Activated naive CD4-positive, alpha-beta T cell treated with anti-CD3 and anti-CD28 coated beads, Interleukin-2, amount 50 U/mL, for 72 hours (primary cell): ENCODE results near the gene CORT. TPM values are rescaled to one million over a fixed set of nuclear protein-coding genes. Genes with fewer than 3 reads are reported as not detected.
A peak's percentile ranks its signal among the peaks of the same experiment; 100 is the strongest.
"Not testable (repeated sequence)": the region's sequence is repeated elsewhere in the genome, so short reads cannot be mapped to it uniquely, and the experiment has no call there.

Experiments used
- ATAC-seq, 2 donors: fragments of 150-1000 bp; cut with Tn5 transposase; 2 replicates each; pipeline ENCODE4 v1.10.0; 2021; ENCODE audit warnings: mild to moderate bottlenecking in 2 of 2, moderate library complexity in 2 of 2
- DNase-seq, 2 donors: peaks; one replicate each; pipeline ENCODE4 v3.0.0; 2021 to 2022; ENCODE audit warnings: low spot score in 2 of 2
- H3K27ac Mint-ChIP-seq, 2 donors: one replicate each; pipeline ENCODE4 v1.8.0; 2022; ENCODE audit warnings: mild to moderate bottlenecking in 2 of 2, mixed read lengths in 2 of 2
- H3K36me3 Mint-ChIP-seq, 2 donors: one replicate each; pipeline ENCODE4 v1.8.0; 2022; ENCODE audit warnings: mixed read lengths in 2 of 2
- H3K9me3 Mint-ChIP-seq, 2 donors: one replicate each; pipeline ENCODE4 v1.8.0; 2022; ENCODE audit warnings: mixed read lengths in 2 of 2
- total RNA-seq, 2 donors: library from RNA; stranded (reverse); gene quantifications; one replicate each; pipeline ENCODE4 v1.2.3, GENCODE V29; 2022

The CORT gene
- total RNA-seq, 2 donors from 2014 or later, result 0.32 TPM; not detected in 1

DNA sequence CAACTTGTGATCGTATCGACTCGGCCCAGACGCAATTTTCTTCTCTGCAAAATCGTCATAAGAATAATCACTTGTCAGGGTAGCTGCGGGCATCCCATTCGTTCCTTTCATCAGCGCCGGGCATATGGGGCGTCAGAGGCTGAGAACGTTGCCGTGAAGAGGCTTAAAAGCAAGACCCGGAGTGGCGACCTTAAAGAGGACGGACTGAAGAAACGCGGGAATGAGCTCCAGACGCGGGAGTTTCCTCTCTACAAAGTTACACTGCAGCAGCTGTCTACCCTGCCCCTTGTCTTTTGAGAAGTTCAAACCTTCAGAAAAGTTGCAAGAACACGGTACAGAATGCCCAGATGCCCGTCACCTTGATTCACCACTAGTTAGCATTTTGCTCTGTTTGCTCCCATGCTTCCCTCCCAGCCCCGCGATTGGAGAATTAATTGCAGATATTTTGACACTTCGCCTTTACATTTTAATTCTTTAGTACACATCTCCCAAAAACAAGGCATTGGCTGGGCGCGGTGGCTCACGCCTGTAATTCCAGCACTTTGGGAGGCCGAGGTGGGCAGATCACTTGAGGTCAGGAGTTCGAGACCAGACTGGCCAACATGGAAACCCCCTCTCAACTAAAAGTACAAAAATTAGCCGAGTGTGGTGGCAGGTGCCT is 18.6 kb upstream of the CORT start:
- H3K36me3 Mint-ChIP-seq, result no peaks in the 10 kb centered on the region
- H3K9me3 Mint-ChIP-seq, result no peaks in the 10 kb centered on the region
- H3K27ac Mint-ChIP-seq, result peak overlapping the region; percentile 86 to 93
- peak in 1 of 2 donors; percentile 3 for ATAC-seq
- DNase-seq, result no peak

DNA sequence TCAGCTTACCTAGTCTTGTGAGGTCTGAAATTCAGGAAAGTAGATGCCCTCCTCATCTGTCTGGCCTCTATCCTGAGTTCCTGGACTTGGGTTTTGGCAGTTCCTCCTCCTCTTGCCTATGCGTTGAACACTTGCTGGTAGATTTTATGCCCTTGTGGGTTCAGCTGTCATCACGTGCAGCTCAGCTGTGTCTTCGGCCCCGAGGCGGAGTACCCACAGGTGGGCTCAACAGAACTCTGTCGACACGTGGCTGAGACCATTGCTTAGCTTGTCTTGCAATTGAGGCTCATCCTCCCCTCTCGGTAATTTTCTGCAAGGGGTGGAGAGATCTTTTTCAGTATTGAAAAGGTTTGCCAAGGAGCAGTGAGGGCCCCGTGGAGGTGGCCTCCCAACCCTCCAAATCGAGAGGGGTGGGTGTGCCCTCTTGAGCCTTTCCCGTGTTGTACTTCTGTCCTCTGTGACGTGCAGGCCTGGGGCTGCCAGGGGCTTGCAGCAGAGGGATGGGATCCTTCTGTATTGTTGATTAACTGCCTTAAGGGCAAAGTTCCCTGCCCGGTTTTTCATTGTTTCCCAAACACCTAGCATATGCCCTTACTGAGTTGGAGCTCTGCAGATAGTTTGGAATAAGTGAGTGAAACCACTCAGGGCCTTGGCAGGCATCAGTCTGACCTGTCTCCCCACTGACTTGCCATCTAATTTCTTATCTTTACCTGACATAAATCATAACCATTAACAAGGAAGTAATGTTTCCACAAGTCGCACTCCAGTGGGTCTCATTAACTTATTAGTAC is 16.7 kb upstream of the CORT start:
- ATAC-seq (no peak), DNase-seq (no peak)
- no peak overlapping the region for H3K27ac Mint-ChIP-seq
- H3K9me3 Mint-ChIP-seq, result no peaks in the 10 kb centered on the region
- H3K36me3 Mint-ChIP-seq, result no peaks in the 10 kb centered on the region

DNA sequence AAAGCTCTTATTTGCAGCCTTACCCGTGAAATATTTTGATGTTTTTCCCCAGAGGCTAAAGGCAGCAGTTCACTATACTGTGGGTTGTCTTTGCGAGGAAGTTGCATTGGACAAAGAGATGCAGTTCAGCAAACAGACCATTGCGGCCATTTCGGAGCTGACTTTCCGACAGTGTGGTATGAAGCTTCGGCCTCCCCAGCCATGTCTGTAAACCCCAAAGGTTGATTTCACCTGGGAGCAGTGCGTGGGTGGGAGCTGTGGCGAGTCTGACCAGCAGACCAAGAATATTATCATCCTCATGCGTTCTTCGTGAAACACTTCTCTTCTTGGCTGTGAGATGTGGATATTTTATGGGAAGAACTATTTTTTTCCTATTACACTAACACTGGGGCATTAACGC is 16.0 kb upstream of the CORT start:
- DNase-seq (no peak), ATAC-seq (no peak)
- H3K9me3 Mint-ChIP-seq, result no peaks in the 10 kb centered on the region
- H3K27ac Mint-ChIP-seq, result no peak overlapping the region
- no peaks in the 10 kb centered on the region for H3K36me3 Mint-ChIP-seq

DNA sequence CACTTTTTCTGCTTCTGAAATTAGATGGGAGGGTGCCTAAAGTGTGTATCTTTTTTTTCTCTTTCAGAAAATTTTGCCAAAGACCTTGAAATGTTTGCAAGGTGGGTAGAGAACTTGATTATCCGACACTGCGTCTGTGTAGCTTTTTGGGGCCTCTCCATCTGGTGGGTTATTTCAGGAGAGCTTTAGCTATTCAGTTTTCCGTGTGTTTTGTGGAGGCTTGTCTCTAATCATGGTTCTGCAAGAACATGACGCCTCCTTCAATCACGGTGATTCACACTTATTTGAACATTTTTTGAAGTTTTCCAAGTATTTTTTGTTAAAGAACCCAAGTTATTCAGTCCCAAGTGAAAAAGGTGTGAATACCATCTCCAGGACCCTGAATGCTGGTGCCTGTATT is 15.2 kb upstream of the CORT start:
- Mint-ChIP-seq H3K9me3 (no peaks in the 10 kb centered on the region), H3K27ac (no peak overlapping the region), H3K36me3 (no peaks in the 10 kb centered on the region)
- ATAC-seq (no peak), DNase-seq (no peak)

DNA sequence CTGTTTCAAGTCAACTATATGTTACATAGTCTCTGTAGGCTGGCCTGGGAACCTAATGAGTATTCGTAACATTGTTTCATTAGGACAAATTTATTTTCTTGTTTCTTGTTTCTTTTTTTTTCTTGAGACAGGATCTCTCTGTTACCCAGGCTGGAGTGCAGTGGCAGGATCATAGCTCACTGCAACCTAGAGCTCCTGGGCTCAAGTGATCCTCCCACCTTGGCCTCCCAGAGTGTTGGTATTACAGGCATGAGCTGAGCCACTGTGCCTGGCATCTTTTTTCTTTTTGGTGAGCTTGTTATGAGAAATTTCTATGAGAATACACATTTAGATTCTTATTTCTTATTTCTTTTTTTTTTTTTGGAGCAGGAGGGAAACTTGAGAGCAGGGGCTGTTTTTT is 12.8 kb upstream of the CORT start:
- no peak overlapping the region for H3K27ac Mint-ChIP-seq
- no peaks in the 10 kb centered on the region for H3K36me3 Mint-ChIP-seq
- no peak for DNase-seq
- no peak for ATAC-seq
- no peaks in the 10 kb centered on the region for H3K9me3 Mint-ChIP-seq

DNA sequence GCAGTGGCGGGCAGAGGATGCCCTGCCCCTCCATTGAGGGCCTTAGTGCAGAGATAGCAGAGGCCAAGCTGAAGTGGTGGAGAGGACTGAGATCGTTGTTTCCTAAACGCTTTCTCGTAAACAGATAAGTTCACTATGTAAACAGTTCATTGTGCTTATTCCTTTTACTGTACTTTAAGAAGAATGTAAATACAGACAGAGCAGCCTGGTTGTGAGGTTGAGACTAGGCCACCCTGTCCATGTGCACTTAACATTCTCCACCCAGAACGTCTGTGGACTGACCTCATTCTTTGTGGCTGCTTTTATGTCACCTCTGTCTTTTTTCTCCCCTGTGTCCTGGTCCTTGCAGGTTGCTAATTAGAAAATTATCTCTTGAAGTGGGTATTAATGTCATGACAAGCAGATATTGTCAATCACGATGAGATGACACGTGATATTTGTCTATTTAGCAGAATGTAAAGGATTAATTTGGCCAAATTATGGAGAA is 11.1 kb upstream of the CORT start:
- ATAC-seq, result no peak
- no peaks in the 10 kb centered on the region for H3K36me3 Mint-ChIP-seq
- no peaks in the 10 kb centered on the region for H3K9me3 Mint-ChIP-seq
- no peak for DNase-seq
- peak overlapping the region in 1 of 2 donors; percentile 3 for H3K27ac Mint-ChIP-seq

DNA sequence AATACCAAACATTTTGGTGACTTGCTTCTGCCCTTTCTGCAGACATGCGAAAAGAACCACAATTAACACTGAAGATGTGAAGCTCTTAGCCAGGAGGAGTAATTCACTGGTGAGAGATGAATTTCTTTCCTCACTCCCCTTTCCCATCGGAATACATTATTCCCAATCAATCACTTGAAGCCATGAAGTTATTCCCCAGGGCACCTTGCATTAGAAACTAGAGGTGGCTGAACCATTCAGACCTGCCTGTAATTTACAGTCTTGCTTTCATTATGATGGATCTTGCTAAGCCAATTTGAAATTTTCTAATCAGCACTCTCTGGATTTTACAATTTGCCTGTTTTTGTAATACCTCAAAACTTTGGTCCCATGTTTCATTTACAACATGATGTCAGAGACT is 9.5 kb upstream of the CORT start:
- DNase-seq (no peak), ATAC-seq (no peak)
- Mint-ChIP-seq H3K36me3 (no peaks in the 10 kb centered on the region), H3K27ac (no peak overlapping the region), H3K9me3 (no peaks in the 10 kb centered on the region)

DNA sequence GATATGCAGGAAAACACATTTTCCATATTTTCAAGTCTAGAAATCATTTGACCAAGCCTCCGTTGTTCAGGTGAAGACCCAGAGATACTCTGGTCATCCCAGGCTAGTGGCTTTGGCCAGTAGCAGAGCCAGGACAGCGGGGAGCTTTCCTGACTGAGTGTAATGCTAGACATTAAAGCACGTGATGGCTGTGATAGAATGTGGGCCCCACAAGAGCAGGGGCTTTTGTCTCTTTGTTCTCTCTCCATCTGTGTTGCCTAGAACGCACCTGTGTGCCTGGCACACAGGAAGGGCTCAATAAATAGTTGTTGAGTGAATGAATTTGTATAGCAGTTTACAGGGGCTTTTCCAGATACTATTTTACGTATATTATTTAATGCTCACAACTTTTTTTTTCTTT is 9.0 kb upstream of the CORT start:
- Mint-ChIP-seq H3K36me3 (no peaks in the 10 kb centered on the region), H3K27ac (no peak overlapping the region), H3K9me3 (no peaks in the 10 kb centered on the region)
- no peak for ATAC-seq
- DNase-seq, result no peak

DNA sequence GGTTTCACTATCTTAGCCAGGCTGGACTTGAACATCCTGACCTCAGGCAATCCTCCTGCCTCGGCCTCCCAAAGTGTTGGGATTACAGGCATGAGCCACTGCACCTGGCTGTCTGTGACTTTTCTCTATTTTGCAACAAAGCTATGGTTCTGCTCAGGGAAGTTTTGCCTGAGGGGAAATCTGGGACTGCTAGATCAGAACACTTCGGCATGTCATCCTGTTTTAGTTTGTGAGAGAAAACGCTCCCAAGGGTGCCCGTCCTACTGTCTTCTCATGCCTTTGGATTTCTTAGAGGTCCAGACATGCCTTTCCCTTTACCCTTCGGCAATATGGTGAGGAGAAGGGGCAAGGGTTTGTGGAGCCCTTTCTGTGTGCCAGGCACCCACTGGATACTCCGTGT is 5.6 kb upstream of the CORT start:
- H3K27ac Mint-ChIP-seq, result no peak overlapping the region
- ATAC-seq, result no peak

DNA sequence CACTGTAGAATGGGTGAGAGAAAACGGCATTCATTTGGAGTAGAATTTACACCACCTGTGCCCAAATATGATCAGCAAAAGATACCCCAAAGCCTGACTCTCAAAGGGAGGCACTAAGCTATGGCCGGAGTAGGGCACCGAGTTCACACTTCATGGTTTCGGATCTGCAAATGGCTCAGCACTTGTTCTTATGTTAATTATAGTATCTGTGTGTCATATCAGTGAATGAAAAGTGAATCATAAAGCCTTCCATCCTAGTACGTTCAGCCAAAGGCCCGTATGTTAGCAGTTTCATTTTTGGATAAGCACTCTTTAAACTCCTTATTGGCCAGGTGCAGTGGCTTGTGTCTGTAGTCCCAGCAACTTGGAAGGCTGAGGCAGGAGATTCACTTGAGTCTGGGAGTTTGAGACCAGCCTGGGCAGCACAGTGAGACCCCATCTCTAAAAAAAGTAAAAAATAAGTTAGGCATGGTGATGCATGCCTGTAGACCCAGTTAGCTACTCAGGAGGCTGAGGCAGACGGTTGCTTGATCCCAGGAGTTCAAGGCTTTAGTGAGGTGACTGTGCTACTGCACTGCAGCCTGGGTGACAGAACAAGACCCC is 4.9 kb upstream of the CORT start:
- DNase-seq (no peak), ATAC-seq (peak in 1 of 2 donors; percentile 47)
- Mint-ChIP-seq H3K9me3 (no peaks in the 10 kb centered on the region), H3K36me3 (no peaks in the 10 kb centered on the region), H3K27ac (peak overlapping the region in 1 of 2 donors; percentile 35)

More for the DNA sequence above, 5.6 kb upstream of the CORT start:
- DNase-seq, result no peak
- Mint-ChIP-seq H3K9me3 (no peaks in the 10 kb centered on the region), H3K36me3 (no peaks in the 10 kb centered on the region)

DNA sequence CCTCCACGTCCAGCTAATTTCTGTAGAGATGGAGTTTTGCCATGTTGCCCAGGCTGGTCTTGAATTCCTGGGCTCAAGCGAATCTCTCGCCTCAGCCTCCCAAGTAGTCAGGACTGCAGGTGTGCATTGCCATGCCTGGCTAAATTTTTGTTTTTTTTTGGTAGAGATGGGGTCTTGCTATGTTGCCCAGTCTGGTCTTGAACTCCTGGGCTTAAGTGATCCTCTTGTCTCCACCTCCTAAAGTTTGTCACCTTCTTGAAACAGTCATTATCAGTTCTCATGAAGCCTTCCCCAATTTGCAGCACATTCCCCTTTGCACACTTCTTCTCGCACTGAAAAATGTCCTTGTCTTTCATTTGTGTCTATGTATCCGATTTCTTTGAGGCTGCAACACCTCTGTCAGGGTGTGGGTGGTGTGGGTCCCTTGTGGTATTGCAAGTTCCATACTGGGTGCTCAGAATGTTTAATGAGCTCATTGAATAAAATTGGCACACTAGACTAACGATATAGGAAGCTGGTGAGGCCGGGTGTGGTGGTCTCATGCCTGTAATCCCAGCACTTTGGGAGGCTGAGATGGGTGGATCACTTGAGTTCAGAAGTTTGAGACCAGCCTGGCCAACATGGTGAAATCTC is 2.9 kb upstream of the CORT start:
- Mint-ChIP-seq H3K9me3 (no peaks in the 10 kb centered on the region), H3K36me3 (no peaks in the 10 kb centered on the region), H3K27ac (no peak overlapping the region)
- DNase-seq (no peak), ATAC-seq (no peak)

DNA sequence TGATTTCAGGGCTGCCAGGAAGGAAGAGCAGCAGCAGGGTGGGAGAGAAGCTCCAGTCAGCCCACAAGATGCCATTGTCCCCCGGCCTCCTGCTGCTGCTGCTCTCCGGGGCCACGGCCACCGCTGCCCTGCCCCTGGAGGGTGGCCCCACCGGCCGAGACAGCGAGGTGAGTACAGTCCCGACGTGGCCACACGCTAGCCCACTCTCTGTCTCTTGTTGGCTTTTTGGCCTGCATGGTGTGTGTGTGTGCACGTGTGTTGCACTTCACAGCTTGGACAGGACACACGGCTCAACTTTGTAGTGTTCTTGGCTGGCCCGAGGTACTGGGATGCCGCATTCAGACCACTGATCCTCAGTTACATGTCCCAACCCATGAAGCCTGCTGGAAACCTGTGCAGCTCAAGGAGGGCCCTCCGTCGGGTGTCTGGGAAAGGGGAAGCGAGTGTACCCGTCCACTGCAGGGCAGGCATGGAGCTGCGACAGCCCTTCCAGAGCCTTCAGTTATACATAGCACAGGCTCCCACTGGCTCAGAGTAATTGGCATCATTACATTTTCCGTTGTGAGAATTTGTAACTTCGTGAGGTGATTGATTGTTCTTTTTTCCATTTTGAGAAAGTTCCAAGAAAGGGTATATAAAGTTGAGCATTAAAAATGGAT is 454 bp downstream of the CORT start:
- no peak overlapping the region for H3K27ac Mint-ChIP-seq

DNA sequence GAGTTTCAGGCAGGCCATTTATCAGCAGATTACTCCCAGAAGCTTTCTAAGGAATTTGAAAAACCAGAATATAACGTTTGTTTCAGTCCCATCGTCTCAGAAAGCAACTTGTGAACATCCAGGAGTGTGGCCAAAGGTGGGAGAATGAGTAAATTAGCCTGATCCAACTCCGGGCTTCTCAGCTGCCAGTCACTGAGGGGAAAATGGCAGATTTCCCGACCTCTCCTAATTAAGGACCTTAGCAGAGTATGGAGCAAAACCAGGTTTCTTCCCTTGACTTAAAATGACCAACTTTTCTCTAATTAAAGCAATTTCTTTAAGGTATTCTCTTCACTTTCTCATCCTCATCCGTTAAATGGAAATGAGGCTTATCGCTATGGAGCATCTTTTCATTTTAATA is 1.0 kb downstream of the CORT start:
- Mint-ChIP-seq H3K9me3 (no peaks in the 10 kb centered on the region), H3K36me3 (no peaks in the 10 kb centered on the region)
- no peak for ATAC-seq

More for the DNA sequence above, 454 bp downstream of the CORT start:
- peak in 1 of 2 donors; percentile 22 for ATAC-seq
- H3K9me3 Mint-ChIP-seq, result no peaks in the 10 kb centered on the region
- DNase-seq, result no peak
- no peaks in the 10 kb centered on the region for H3K36me3 Mint-ChIP-seq

DNA sequence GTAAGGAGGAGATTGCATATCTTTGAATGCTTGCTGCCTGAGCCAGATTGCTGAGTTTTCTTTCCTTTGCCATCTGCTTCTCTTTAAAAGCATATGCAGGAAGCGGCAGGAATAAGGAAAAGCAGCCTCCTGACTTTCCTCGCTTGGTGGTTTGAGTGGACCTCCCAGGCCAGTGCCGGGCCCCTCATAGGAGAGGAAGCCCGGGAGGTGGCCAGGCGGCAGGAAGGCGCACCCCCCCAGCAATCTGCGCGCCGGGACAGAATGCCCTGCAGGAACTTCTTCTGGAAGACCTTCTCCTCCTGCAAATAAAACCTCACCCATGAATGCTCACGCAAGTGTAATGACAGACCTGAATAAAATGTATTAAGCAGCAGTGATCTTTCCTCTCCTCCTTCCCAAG is 1.5 kb downstream of the CORT start:
- no peak overlapping the region for H3K27ac Mint-ChIP-seq
- no peaks in the 10 kb centered on the region for H3K36me3 Mint-ChIP-seq
- no peak for DNase-seq
- no peak for ATAC-seq
- no peaks in the 10 kb centered on the region for H3K9me3 Mint-ChIP-seq

More for the DNA sequence above, 1.0 kb downstream of the CORT start:
- no peak for DNase-seq
- no peak overlapping the region for H3K27ac Mint-ChIP-seq

DNA sequence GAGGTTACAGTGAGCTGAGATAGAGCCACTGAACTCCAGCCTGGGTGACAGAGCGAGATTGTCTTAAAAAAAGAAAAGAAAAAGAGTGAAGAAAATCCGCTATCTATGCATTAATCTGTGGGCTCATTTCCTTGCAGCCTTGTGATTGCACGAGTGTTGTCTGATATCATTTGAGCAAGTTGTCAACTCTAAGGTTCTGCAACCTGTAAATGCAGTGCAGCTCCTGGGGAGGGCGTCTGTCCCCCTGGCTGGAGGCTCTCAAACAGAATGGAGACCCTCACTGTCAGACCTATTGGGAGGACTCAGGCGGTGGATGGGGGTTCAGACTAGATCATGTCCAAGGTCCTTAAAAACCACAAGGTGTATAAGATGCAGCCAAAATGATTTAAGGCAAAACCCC is 6.2 kb downstream of the CORT start:
- Mint-ChIP-seq H3K27ac (no peak overlapping the region), H3K9me3 (no peaks in the 10 kb centered on the region), H3K36me3 (peaks cover 0 to 3% of the 10 kb centered on the region in 2 donors)
- no peak for ATAC-seq
- DNase-seq, result no peak

DNA sequence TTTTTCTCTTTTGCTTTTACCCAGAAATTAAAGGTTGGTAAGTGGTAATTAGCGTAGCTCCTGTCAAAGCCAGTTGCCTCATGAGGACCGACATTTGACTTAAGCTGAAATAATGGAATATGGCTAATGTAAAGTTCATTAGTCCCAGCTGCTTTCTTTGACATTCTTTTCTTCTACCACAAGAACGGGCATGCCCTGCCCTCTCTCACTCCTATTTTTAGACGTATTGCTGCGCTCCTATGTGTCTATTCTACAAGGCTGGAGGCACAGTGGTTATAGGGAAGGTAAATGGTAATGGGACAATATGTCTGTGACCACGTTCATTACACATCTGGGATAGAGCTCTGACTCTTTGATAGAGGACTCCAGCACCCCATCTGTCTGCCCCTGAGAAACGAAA is 6.8 kb downstream of the CORT start:
- peaks cover 0 to 10% of the 10 kb centered on the region in 2 donors for H3K36me3 Mint-ChIP-seq
- H3K9me3 Mint-ChIP-seq, result no peaks in the 10 kb centered on the region
- ATAC-seq (no peak), DNase-seq (no peak)
- H3K27ac Mint-ChIP-seq, result no peak overlapping the region

DNA sequence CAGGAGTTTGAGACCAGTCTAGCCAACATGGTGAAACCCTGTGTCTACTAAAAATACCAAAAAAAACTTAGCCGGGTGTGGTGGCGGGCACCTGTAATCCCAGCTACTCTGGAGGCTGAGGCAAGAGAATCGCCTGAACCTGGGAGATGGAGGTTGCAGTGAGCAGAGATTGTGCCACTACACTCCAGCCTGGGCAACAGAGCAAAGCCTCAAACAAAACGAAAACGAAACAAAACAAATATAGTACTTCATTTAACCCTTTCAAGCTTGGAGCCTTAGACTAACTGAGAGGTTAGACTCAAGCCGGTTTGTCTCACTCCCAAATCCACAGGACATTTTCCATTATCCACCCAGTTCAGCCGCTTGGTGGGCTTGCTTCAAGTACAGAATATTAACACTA is 7.6 kb downstream of the CORT start:
- H3K9me3 Mint-ChIP-seq, DNase-seq, ATAC-seq, H3K27ac Mint-ChIP-seq: not testable (repeated sequence)
- peaks cover 0 to 10% of the 10 kb centered on the region in 2 donors for H3K36me3 Mint-ChIP-seq
